IPS-NIHi7 (cell line): ENCODE measurements around the gene PIP4P1.
A peak's percentile ranks its signal among the peaks of the same experiment; 100 is the strongest.
"Not testable (repeated sequence)": the region's sequence is repeated elsewhere in the genome, so short reads cannot be mapped to it uniquely, and the experiment has no call there.

Experiments used
- DNase-seq: peaks from one replicate; pipeline ENCODE4 v3.0.0; 2012; ENCODE audit warnings: mixed read lengths; ENCODE audit errors: extremely low spot score

PIP4P1 gene

DNA sequence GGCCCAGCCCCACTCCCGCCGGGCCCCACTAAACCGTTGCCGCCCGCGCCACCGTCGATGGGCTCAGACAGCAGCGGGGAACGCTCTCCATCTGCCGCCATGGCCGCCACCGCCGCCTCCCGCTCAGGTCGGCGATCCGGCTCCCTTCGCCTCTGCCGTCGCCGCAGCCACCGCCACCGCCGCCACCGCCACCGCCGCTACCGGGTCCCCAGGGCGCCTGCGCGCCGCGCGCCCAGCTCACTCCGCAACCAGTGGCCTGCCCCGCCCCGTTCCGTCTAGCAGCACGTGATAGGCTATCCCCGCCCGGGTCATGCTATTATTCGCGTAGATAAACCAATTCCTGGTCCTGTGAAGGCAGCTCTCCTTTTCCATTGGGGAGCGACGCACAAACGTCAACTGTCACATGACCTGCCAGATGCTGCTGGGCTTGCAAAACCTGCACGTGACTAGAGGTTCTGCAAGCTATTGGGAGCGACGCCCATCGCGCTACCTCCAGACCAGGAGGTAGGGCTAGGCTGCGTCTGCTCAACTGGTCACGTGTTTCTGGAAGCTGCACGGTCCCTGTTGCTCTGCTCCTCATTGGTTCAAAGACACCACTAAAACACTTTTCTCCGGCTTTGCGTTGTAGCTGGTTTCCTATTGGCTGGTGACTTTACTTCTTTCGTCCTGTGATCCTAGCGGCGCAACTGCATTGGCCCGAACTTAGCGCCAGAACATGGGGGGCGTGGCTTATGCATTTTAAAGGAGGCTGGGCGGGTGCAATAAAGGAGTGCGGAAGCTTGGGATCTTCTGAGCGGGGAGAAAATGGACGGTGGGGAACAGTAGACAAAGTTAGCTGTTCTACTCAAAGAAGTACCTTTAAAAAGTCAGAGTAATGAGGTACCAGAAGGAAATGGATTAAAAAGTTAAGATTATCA is at the start of gene PIP4P1:
Gene PIP4P1, minus strand, starts transcription at position 210 of the 917 bp plus-strand sequence. Its CDS starts 109 bp downstream, at position 101.
- DNase-seq, result peak; percentile 92

DNA sequence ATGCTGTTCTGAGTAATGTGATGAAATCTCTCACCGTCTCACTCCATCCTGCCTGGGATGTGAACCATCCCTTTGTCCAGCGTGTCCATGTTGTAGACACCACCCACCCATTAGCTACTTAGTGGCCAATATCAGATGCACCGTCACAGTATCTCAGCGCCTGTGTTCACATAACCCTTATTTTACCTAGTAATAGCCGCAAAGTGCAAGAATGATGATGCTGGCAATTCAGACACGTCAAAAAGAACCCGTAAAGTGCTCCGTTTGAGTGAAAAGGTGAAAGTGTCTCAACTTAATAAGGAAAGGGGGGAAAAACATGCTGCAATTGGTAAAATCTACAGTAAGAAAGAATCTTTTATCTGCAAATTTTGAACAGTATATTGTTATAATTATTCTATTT is 47.1 kb upstream of the PIP4P1 start:
- no peak for DNase-seq

DNA sequence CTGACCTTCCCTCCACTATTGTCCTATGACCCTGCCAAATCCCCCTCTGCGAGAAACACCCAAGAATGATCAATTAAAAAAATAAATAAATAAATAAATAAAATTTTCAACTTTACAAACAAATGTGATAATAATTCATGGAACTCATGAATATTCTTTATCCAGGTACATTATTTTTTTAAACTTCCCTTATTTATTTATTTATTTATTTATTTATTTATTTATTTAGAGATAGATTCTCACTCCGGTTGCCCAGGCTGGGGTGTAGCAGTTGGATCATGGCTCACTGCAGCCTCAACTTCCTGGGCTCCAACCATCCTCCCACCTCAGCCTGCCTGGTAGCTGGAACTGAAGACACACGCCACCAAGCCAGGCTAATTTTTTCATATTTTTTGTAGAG is 46.3 kb upstream of the PIP4P1 start:
- DNase-seq, result not testable (repeated sequence)

DNA sequence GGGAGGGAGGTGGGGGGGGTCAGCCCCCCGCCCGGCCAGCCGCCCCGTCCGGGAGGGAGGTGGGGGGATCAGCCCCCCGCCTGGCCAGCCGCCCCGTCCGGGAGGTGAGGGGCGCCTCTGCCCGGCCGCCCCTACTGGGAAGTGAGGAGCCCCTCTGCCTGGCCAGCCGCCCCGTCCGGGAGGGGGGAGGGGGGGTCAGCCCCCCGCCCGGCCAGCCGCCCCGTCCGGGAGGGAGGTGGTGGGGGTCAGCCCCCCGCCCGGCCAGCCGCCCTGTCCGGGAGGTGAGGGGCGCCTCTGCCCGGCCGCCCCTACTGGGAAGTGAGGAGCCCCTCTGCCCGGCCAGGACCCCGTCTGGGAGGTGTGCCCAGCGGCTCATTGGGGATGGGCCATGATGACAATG is 45.5 kb upstream of the PIP4P1 start:
- not testable (repeated sequence) for DNase-seq

DNA sequence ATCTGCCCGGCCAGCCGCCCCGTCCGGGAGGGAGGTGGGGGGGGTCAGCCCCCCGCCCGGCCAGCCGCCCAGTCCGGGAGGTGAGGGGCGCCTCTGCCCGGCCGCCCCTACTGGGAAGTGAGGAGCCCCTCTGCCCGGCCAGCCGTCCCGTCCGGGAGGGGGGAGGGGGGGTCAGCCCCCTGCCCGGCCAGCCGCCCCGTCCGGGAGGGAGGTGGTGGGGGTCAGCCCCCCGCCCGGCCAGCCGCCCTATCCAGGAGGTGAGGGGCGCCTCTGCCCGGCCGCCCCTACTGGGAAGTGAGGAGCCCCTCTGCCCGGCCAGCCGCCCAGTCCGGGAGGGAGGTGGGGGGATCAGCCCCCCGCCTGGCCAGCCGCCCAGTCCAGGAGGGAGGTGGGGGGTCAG is 45.0 kb upstream of the PIP4P1 start:
- DNase-seq, result not testable (repeated sequence)

DNA sequence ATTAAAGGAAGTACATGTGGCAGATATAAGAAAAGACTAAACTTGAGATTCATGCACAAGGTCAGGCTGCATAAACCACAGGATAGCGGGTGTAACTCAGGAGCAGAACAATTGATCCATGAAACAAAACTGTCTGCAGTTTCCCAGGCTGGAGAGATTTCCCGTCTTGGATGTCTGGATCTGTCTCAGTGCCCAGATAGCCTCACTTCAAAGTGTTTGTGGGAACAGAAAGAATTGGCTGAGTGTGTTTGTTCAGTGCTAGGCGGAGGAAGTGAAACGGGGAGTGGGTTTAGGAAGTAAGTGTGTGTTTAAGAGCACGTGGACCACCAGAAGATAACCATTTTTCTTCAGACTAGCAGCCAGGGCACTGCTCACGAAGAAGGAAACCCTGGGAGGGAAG is 42.7 kb upstream of the PIP4P1 start:
- DNase-seq, result no peak

DNA sequence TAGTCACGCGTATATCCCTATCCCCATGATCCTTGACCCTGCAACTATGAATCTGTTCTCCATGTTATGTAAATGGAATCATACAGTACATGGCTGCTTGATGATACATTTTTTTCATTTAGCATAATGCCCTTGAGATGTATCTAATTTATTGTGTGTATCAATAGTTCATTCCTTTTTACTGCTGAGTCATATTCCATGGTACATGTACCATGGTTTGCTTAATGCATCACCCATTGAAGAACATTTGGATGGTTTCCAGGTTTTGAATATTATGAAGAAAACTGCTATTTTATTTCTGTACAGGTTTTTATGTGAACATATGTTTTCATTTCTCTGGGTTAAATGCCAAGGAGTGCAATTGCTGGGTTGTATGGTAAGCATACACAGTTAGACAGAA is 40.1 kb upstream of the PIP4P1 start:
- DNase-seq, result no peak

DNA sequence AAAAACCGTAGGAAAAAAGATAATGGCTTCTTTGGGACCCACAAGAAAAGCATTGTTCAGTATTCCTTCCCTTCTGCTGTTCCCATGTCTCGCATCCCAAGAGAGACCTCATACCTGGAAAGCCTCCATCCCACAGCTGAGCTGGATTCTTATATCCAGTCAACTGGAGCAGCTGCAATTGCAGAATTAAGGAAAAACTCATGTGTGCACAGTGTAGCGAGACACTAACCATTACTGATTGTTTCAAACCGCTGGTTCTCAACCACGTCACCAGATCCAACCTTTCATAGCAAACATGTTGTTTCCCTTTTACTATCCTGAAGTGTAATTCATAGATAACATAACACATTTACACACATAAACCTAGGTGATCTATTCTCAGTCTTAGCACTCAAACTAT is 38.6 kb upstream of the PIP4P1 start:
- DNase-seq, result no peak

DNA sequence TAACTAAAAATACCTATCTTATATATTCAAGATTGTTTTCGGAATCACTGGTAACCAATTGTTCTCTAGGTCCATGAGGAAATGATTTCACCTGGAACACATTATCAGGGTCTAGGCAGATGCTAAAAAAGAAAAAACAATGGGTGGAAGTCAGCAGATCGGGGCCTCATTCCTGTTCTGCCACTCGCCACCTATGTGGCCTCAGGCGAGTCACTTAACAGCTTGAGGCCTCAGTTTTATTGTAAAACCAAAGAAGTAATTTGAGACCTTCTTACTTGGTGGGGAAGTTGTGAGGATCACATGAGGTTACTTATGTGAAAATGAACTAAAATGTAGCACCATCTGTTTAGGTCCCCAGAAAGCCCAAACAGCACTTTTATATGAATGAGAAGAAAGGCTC is 37.9 kb upstream of the PIP4P1 start:
- DNase-seq, result peak; percentile 60

DNA sequence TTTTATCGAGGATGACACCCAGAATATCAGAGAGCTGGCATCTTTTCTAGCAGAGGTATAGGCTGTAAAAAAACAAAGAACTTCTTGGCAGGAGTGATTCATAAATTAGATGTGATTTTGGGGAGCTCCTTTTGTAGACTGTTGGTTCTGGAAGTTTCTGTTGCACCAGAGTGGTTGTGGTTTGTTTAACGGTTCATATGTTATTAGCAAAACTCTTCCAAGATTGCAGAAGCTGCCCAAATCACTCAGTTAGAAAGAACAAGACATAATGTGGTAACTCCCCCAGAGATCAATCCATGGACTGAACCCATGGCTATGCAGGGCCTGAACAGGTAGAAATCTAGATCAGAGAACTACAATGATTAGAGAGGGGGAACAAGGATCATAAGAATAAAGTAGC is 37.4 kb upstream of the PIP4P1 start:
- no peak for DNase-seq

DNA sequence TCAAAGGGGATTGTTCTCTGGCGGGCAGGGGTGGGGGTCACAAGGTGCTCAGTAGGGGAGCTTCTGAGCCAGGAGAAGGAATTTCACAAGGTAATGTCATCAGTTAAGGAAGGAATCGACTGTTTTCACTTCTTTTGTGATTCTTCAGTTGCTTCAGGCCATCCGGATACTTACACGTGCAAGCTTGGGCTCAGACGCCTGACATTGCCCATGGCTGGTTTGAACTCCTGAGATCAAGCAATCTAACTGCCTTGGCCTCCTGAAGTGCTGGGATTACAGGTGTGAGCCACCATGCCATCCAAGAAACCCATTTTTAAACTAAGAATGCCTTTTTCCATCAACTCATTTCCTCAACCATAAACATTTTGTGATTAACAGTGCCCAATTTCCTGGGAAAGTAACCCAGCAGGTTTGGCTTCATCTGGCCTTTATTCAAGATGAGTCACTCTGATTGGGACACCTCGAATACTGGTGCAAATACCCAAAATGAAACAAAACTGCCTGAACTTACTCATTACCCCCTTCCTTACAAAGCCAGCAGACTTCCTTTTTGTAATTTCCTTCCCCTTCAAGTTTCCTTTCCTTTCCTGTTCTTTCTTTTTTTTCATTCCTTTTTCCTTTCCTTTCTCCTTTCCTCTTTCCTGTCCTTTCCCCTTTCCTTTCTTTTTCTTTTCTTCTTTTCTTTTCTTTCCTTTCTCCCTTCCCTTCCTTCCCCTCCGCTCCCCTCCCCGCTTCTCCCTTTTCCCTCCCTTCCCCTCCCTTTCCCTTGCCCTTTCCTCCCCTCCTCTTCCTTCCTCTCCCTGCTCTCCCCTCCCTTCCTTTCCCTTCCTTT is 33.9 kb upstream of the PIP4P1 start:
- DNase-seq, result no peak

DNA sequence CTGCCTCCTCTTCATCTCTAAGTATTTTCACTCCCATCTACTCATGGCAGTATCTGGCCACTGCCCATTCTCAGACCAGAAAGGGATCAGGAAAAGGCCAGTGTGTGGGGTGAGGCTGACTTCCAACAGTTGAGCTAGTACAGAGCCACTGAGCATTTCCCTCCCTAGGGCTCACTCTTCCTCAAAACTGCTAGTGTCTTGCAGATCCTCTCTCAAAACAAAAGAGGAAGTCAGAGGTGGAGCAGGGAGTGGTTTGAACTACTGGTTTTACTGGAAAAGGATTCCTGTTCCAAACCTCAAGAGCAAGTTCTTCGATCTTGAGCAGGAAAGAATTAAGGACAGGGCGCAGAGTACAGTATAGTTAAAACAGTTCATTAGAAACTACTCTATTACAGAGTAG is 32.4 kb upstream of the PIP4P1 start:
- no peak for DNase-seq

DNA sequence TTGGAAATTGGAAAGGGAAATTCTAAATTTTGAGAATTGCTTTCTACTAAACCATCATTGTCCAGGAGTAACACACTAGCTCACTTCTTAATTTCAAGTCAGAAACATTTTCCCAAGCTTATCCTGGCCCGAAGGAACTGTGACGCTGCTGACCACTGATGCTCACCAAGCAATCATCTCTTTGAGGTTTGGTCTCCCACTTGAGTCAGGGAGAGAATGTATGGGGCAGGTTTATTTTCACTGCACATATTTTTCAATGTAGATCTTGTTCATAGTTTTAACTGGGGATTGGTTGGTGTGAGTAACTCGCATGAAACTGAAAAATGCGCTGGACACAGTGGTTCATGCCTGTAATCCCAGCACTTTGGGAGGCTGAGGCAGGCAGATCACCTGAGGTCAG is 31.3 kb upstream of the PIP4P1 start:
- no peak for DNase-seq

DNA sequence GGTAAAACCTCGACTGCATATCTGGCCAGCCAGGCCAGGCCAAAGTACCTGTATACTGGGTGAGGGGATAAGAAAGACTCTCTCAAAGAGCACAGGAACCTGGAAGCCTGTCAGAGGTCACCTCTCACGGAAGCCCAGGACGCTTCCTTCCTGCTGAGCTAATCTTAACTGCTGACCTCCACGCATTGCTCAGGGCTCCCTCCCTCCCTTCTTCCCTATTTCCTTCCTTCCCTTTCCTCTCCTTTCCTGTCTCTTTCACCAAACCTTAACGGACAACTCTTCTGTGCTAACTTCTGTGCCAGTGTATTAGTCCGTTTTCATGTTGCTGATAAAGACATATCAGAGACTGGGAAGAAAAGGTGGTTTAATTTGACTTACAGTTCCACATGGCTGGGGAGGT is 29.3 kb upstream of the PIP4P1 start:
- no peak for DNase-seq

DNA sequence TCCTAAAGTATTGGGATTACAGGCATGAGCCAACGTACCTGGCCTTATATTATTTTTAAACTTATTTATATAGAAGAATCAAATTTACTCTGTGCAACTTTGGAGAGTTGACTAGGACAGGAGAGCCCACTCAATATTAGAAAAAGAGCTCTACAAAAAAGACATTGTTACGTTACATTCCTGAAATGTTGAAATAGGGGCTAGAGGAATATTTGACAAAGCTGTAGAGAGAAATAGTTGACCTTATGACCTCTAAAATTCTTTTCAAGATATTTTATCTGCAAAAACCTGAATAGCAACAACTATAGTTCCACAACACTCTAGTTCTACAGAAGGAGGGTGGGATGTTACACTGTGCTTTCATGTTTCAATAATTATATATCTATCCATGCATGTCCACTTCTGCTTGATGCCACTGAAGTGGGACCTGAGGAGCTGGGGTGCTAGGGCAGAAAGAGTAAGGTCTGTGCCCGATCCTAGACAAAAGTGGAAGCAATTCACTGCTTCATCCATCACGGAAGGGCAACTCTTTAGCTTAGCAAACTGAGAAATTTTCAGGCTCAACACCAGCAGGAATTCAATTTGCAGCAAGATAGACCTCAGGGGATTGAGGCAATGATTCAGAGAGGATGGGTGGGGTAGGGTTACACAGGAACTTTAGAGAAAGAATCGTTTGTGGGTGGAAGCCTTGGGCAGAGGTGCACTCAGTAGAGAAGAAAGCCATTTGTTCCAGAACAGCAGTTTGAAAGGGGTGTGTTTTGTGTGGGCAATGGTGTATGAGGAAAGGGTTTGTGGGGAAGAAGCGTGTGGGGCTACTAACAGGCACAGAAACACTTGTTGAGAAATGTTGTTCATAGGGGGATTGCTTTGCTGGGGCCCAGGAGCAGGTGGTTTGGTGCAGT is 28.1 kb upstream of the PIP4P1 start:
- no peak for DNase-seq

DNA sequence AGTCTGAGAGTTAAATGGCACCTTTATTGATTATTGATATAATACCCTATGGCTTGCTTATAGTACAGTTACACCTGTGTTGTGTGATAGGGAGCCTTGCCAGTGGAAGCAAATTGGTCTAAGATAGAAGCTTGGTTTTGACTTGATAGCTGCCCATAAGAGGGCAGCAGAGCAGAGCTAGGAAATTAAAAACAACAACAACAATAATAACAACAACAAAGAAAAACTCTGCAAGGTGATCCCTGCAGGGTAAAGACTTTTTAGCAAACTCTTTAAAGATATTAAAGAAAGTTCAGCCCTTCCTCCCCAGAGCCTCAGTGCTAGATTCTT is 26.1 kb upstream of the PIP4P1 start:
- DNase-seq, result no peak

DNA sequence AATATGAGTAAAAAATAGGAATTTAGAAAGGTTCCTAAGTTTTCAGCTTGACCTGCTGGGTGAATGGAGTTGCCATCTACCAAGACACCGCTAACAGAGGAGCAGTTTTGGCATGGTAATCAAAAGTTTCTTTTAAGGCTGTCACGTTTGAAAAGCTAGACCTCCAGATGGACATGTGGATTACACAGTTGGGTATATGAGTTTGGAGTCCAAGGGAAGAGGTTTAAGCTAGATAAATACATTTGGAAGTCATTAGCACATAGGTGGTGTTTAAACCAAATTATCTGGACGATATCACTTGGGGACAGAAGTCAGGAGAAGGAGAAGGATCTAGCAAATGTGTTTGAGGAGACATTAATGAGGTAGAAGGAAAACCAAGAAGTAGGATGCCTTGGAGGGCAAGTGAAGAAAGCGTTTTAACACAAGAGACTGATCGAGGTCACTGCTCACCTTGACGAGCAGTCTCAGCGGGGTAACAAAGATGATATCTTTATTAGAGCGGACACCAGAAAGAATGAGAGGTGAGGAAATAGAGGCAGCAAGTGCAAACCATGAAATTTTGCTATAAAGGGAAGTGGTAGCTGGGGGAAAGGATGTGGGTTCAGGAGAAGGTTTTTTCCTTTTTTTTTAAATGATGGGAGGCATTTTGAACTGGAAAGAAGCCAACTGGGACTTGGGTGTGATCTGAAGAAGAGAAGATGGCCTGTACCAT is 25.6 kb upstream of the PIP4P1 start:
- DNase-seq, result no peak

DNA sequence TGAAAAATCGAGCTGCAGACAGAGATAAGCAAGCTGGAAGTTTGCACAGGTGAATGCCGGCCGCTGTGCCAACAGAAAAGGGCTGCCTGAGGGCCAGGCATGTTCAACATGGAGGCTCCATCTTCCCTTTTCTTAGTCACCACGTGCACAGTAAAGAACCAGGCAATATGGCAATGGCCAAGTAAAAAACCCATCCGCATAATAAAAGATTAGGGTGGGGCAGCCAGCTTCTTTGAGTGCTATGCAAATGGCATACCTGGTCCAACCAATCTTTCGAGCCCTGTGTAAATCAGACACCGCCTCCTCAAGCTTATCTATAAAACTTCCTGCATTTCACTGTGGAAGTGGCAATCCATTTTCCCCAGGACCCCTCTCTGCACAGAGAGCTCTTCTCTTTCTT is 24.7 kb upstream of the PIP4P1 start:
- no peak for DNase-seq

DNA sequence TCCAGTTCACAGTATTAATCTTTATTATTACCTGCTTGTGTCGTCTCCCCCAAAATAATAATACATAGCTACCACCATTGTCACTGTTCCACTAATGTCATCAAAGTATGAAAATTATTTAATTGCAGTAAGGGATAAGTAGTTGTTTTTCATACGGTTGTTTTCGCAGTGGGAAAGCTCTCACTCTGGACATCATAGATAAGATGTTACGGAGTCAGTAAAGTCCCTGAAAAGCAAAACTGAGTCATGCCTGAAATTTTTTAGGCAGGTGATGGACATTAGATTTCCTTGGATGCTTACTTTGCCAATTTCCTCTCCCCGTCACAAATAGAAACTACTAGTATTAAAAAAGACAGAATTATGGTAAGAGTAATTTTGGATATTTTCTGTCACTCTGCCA is 21.1 kb upstream of the PIP4P1 start:
- no peak for DNase-seq

DNA sequence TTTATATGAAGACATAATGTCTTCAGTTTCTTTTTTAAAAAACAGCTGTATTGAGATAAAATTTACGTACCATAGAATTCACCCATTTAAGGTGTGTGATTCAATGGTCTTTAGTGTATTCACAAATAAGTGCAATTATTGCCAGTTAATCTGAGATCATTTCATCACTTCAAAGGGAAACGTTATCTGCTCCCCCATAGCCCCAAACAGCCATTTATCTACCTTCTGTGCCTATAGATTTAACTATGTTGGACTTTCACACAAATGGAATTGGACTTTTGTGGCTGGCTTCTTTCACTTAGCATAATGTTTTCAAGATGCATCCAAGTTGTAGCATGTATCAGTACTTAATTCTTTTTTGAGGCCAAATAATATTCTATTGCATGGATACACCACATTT is 17.7 kb upstream of the PIP4P1 start:
- DNase-seq, result no peak

DNA sequence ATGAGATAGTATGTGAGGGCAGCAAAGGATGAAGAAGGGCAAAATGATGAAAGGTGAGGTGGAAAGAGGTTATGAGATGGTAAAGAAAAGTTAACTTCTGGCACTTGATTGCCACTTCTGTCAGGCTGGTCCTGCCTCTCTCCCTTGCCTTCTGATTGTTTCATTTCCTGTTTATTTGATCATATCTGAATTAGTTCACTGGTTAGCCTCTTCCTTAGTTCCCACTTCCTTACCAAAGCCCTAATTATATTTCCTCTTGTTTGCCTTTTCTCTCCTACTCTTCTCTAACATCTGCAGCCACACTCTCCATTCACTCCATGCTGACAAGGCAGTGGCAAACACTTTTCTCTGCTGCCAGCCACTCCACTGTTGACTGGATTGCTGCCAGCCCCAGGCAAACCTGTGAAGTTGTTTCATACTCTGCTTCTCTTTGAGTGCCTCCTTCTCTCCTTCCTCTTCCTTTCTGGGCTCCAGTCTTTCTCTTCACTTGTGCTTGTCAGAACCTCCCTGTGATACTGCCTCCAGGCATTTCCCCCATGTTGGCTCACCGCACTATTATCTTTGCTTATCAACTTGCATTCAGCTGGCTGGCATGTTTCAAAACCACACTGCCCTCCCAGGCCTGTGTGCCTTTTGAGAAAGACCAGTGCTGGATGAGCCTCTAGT is 16.1 kb upstream of the PIP4P1 start:
- no peak for DNase-seq
